Measurements from ENCODE around the gene TBX10. TPM values are rescaled to one million over a fixed set of nuclear protein-coding genes. Genes with fewer than 3 reads are reported as not detected.

The TBX10 gene
- polyA plus RNA-seq, 1 donor (not counting 4 experiments of a cell fraction or from before 2014, with no cell fraction given), result not detected

DNA sequence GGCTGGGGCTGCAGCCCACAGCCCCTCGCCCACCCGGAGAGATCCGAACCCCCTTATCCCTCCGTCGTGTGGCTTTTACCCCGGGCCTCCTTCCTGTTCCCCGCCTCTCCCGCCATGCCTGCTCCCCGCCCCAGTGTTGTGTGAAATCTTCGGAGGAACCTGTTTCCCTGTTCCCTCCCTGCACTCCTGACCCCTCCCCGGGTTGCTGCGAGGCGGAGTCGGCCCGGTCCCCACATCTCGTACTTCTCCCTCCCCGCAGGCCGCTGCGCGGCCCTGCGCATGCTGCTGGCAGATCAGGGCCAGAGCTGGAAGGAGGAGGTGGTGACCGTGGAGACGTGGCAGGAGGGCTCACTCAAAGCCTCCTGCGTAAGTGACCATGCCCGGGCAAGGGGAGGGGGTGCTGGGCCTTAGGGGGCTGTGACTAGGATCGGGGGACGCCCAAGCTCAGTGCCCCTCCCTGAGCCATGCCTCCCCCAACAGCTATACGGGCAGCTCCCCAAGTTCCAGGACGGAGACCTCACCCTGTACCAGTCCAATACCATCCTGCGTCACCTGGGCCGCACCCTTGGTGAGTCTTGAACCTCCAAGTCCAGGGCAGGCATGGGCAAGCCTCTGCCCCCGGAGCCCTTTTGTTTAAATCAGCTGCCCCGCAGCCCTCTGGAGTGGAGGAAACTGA, 55.2 kb downstream of the TBX10 start:
- H3K79me2 ChIP-seq (ENCODE audit: control insufficient read depth, insufficient read depth, low read length), result peaks cover 24% of the 10 kb centered on the region
- dilution Hi-C loops (cut with MboI; ENCODE audit: extremely low pct_ligation_motif_present, low sequenced_read_pairs), result no loop called here
- H3K4me3 ChIP-seq (ENCODE audit: control insufficient read depth in 2 of 3, extremely low read depth in 1 of 3, insufficient read depth in 2 of 3, low read depth in 1 of 3, low read length in 3 of 3), result peak overlapping the region; percentile 84 to 89 (median 86)
- H3K9me1 ChIP-seq (ENCODE audit: control insufficient read depth, extremely low read depth, insufficient read depth, low read length), result peaks cover 3% of the 10 kb centered on the region
- H3K27ac ChIP-seq (ENCODE audit: control insufficient read depth, insufficient read depth, low read length), result peak overlapping the region; percentile 94
- no peaks in the 10 kb centered on the region for H3K9me3 ChIP-seq (ENCODE audit: control insufficient read depth, low read depth, low read length)
- H4K20me1 ChIP-seq (ENCODE audit: control insufficient read depth, extremely low read depth, insufficient read depth, low read length), result peaks cover 23% of the 10 kb centered on the region
- FAIRE-seq (no peak), DNase-seq (ENCODE audit: low read depth, low spot score) (peak; percentile 59)
- H3K36me3 ChIP-seq (ENCODE audit: control insufficient read depth in 2 of 2, extremely low read depth in 1 of 2, insufficient read depth in 2 of 2, low read length in 2 of 2), result peaks cover 20 to 30% of the 10 kb centered on the region in 2 experiments
- H3K4me1 ChIP-seq (ENCODE audit: control insufficient read depth, extremely low read depth, insufficient read depth, low read length), result peaks cover 35% of the 10 kb centered on the region
- H2AFZ ChIP-seq (ENCODE audit: control insufficient read depth, low read length), result peak overlapping the region; percentile 5
- TF ChIP-seq CTCF (optimal IDR thresholded peaks at IDR 0.05 in 1 of 3, IDR thresholded peaks at IDR 0.05 in 1 of 3, conservative IDR thresholded peaks at IDR 0.05 in 1 of 3; ENCODE audit: extremely low read depth in 1 of 3, insufficient read depth in 2 of 3, low read length in 3 of 3), result no peak
- no peak for TF ChIP-seq EZH2 (IDR thresholded peaks at IDR 0.05; ENCODE audit: low read length)
- no peaks in the 10 kb centered on the region for H3K27me3 ChIP-seq (ENCODE audit: control insufficient read depth, extremely low read depth, insufficient read depth, low read length)
- H3K4me2 ChIP-seq (ENCODE audit: control insufficient read depth, extremely low read depth, insufficient read depth, low read depth, low read length), result peak overlapping the region; percentile 89
- H3K9ac ChIP-seq (ENCODE audit: control insufficient read depth, extremely low read depth, insufficient read depth, low read length), result peak overlapping the region; percentile 97

DNA sequence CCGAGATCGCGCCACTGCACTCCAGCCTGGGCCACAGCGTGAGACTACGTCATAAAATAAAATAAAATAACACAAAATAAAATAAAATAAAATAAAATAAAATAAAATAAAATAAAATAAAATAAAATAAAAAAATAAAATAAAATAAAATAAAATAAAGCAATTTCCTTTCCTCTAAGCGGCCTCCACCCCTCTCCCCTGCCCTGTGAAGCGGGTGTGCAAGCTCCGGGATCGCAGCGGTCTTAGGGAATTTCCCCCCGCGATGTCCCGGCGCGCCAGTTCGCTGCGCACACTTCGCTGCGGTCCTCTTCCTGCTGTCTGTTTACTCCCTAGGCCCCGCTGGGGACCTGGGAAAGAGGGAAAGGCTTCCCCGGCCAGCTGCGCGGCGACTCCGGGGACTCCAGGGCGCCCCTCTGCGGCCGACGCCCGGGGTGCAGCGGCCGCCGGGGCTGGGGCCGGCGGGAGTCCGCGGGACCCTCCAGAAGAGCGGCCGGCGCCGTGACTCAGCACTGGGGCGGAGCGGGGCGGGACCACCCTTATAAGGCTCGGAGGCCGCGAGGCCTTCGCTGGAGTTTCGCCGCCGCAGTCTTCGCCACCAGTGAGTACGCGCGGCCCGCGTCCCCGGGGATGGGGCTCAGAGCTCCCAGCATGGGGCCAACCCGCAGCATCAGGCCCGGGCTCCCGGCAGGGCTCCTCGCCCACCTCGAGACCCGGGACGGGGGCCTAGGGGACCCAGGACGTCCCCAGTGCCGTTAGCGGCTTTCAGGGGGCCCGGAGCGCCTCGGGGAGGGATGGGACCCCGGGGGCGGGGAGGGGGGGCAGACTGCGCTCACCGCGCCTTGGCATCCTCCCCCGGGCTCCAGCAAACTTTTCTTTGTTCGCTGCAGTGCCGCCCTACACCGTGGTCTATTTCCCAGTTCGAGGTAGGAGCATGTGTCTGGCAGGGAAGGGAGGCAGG, 56.0 kb downstream of the TBX10 start, which contains the start of gene GSTP1:
Gene GSTP1 (plus strand): TSS at position 566 of the 958 bp plus-strand sequence. CDS start 32 bp downstream, at position 598.
- TF ChIP-seq CTCF (optimal IDR thresholded peaks at IDR 0.05 in 1 of 3, IDR thresholded peaks at IDR 0.05 in 1 of 3, conservative IDR thresholded peaks at IDR 0.05 in 1 of 3; ENCODE audit: extremely low read depth in 1 of 3, insufficient read depth in 2 of 3, low read length in 3 of 3) (peak; percentile 35 to 55 (median 36)), EZH2 (IDR thresholded peaks at IDR 0.05; ENCODE audit: low read length) (no peak)
- Histone ChIP-seq H3K27me3 (ENCODE audit: control insufficient read depth, extremely low read depth, insufficient read depth, low read length) (no peaks in the 10 kb centered on the region), H3K9me3 (ENCODE audit: control insufficient read depth, low read depth, low read length) (no peaks in the 10 kb centered on the region), H3K9ac (ENCODE audit: control insufficient read depth, extremely low read depth, insufficient read depth, low read length) (peak within 1 kb of the TSS; percentile 97), H2AFZ (ENCODE audit: control insufficient read depth, low read length) (peak within 1 kb of the TSS; percentile 59), H3K9me1 (ENCODE audit: control insufficient read depth, extremely low read depth, insufficient read depth, low read length) (peaks cover 3% of the 10 kb centered on the region), H3K4me2 (ENCODE audit: control insufficient read depth, extremely low read depth, insufficient read depth, low read depth, low read length) (peak within 1 kb of the TSS; percentile 89), H3K79me2 (ENCODE audit: control insufficient read depth, insufficient read depth, low read length) (peaks cover 24% of the 10 kb centered on the region), H4K20me1 (ENCODE audit: control insufficient read depth, extremely low read depth, insufficient read depth, low read length) (peaks cover 23% of the 10 kb centered on the region), H3K4me3 (ENCODE audit: control insufficient read depth in 2 of 3, extremely low read depth in 1 of 3, insufficient read depth in 2 of 3, low read depth in 1 of 3, low read length in 3 of 3) (peak within 1 kb of the TSS; percentile 84 to 89 (median 86)), H3K4me1 (ENCODE audit: control insufficient read depth, extremely low read depth, insufficient read depth, low read length) (peaks cover 35% of the 10 kb centered on the region), H3K27ac (ENCODE audit: control insufficient read depth, insufficient read depth, low read length) (peak within 1 kb of the TSS; percentile 94), H3K36me3 (ENCODE audit: control insufficient read depth in 2 of 2, extremely low read depth in 1 of 2, insufficient read depth in 2 of 2, low read length in 2 of 2) (peaks cover 20 to 30% of the 10 kb centered on the region in 2 experiments)
- dilution Hi-C loops (cut with MboI; ENCODE audit: extremely low pct_ligation_motif_present, low sequenced_read_pairs), result no loop called here
- DNase-seq (ENCODE audit: low read depth, low spot score) (peak; percentile 63), FAIRE-seq (no peak)

All from keratinocyte (primary cell).